K562 (cell line): ENCODE results near the gene SPON1. TPM values are rescaled to one million over a fixed set of nuclear protein-coding genes. Genes with fewer than 3 reads are reported as not detected.

ENCODE experiments used
- ATAC-seq: fragments of 200-7000 bp; cut with Tn5 transposase; 3 replicates; pipeline ENCODE4 v1.9.1; 2020; ENCODE audit warnings: moderate library complexity
- BruUV-seq: library from RNA; stranded (reverse); fragments of 400-500 nt; replicated peaks from 2 replicates; lab custom pipeline; 2021; lab: Mats Ljungman, UMichigan
- CTCF ChIA-PET: fragments of 300-600 bp; formaldehyde crosslinking; extraction: SDS; loops from one replicate; lab custom pipeline; 2021; ENCODE audit warnings: low intra/inter-chr PET ratio; lab: Yijun Ruan, JAX
- POLR2A ChIA-PET: fragments of 300-600, 350-650 bp; sonication (Branson Sonifier 250); formaldehyde crosslinking; extraction: SDS; loops from one replicate; lab custom pipeline; 2021; ENCODE audit warnings: antibody characterized with exemption, inconsistent platforms; lab: Yijun Ruan, JAX
- DNase-seq, 4 experiments: peaks; one replicate each; pipeline versions ENCODE4 v3.0.0 to v3.0.0-alpha.2; 2011 to 2018; ENCODE audit warnings: low spot score in 3 of 4, mixed read lengths in 3 of 4; ENCODE audit errors: extremely low read depth in 1 of 4
- FAIRE-seq: peaks from 2 replicates; lab custom pipeline; 2011; peaks lifted over from hg19 to GRCh38; lab: Jason Lieb, UNC
- H2AFZ ChIP-seq: 2 replicates; pipeline ENCODE4 v1.6.0; 2011; ENCODE audit warnings: low read depth, low read length, control low read depth, inconsistent platforms
- H3K27ac ChIP-seq: fragments of 200-600 bp; 3 replicates; pipeline ENCODE4 v1.8.0; 2011; ENCODE audit warnings: low read depth, mild to moderate bottlenecking, control low read depth, inconsistent platforms, low read length, moderate library complexity, mixed read lengths; ENCODE audit errors: extremely low read depth
- H3K27me3 ChIP-seq, 2 experiments: fragments of 300-600 bp in 1 of 2; 2 replicates in 1 of 2; 3 replicates in 1 of 2; pipeline versions ENCODE4 v1.6.0 to v1.8.0; 2011; ENCODE audit warnings: inconsistent platforms in 2 of 2, low read length in 2 of 2, mild to moderate bottlenecking in 1 of 2, mixed read lengths in 1 of 2, moderate library complexity in 1 of 2; ENCODE audit not compliant: control insufficient read depth in 2 of 2, insufficient read depth in 2 of 2
- H3K36me3 ChIP-seq: fragments of 300-600 bp; 3 replicates; pipeline ENCODE4 v1.8.0; 2011; ENCODE audit warnings: mild to moderate bottlenecking, low read length, inconsistent platforms; ENCODE audit not compliant: control insufficient read depth, insufficient read depth
- H3K4me1 ChIP-seq, 2 experiments: fragments of 200-600 bp in 1 of 2; replicated peaks in 1 of 2; 2 replicates in 1 of 2; 3 replicates in 1 of 2; pipeline versions ENCODE4 v1.5.1 to v1.8.0; 2011; ENCODE audit warnings: inconsistent platforms in 2 of 2, low read length in 2 of 2, mild to moderate bottlenecking in 1 of 2, mixed read lengths in 1 of 2, moderate library complexity in 1 of 2; ENCODE audit not compliant: control insufficient read depth in 2 of 2, insufficient read depth in 2 of 2
- H3K4me2 ChIP-seq: 2 replicates; pipeline ENCODE4 v1.6.1; 2011; ENCODE audit warnings: low read length, control low read depth, inconsistent platforms, mixed read lengths; ENCODE audit not compliant: insufficient read depth
- H3K4me3 ChIP-seq: fragments of 200-600 bp; sonication (generic), shearing (Covaris generic); 2 replicates; pipeline ENCODE4 v1.5.1; 2016; ENCODE audit warnings: control low read depth, inconsistent platforms
- H3K79me2 ChIP-seq: fragments of 200-600 bp; 3 replicates; pipeline ENCODE4 v1.8.0; 2011; ENCODE audit warnings: low read length, inconsistent platforms; ENCODE audit not compliant: control insufficient read depth, insufficient read depth
- H3K9ac ChIP-seq, 2 experiments: 2 replicates each; pipeline versions ENCODE4 v1.6.0 to v1.6.1; 2011; ENCODE audit warnings: low read depth in 2 of 2, low read length in 2 of 2, control low read depth in 1 of 2, inconsistent platforms in 1 of 2, mild to moderate bottlenecking in 1 of 2, mixed read lengths in 1 of 2; ENCODE audit not compliant: insufficient read depth in 1 of 2
- H3K9me1 ChIP-seq: one replicate; pipeline ENCODE4 v1.6.0; 2011; ENCODE audit warnings: inconsistent platforms, mild to moderate bottlenecking, low read length, moderate library complexity; ENCODE audit not compliant: control insufficient read depth, insufficient read depth
- H3K9me3 ChIP-seq: replicated peaks from 2 replicates; pipeline ENCODE4 v1.5.1; 2011; ENCODE audit warnings: low read depth, low read length, inconsistent platforms; ENCODE audit not compliant: control insufficient read depth, insufficient read depth
- H4K20me1 ChIP-seq: replicated peaks from 2 replicates; pipeline ENCODE4 v1.6.1; 2011; ENCODE audit warnings: low read length, inconsistent platforms, mixed read lengths; ENCODE audit not compliant: control insufficient read depth, insufficient read depth
- CHD1 ChIP-seq: fragments of 200-600 bp; sonication (generic); IDR thresholded peaks from one replicate; pipeline ENCODE4 v1.6.1; 2012; ENCODE audit warnings: mild to moderate bottlenecking, moderate library complexity, low read length, inconsistent platforms
- CHD4 ChIP-seq: fragments of 200-600 bp; sonication (generic); IDR thresholded peaks from 3 replicates; pipeline ENCODE4 v1.6.1; 2012; ENCODE audit warnings: low read depth, mild to moderate bottlenecking, mixed read lengths, low read length, inconsistent platforms; ENCODE audit not compliant: insufficient read depth, insufficient replicate concordance, poor library complexity, severe bottlenecking
- CREM ChIP-seq: IDR thresholded peaks from 2 replicates; pipeline ENCODE4 v1.6.1; 2014; ENCODE audit warnings: antibody characterized with exemption, low read depth
- ELF1 ChIP-seq: fragments of 200-800 bp; sonication (Bioruptor generic); IDR thresholded peaks from 2 replicates; pipeline ENCODE4 v1.6.1; 2016; ENCODE audit warnings: missing genetic modification characterization, missing compliant biosample characterization
- FOXK1 ChIP-seq: sonication (generic); formaldehyde crosslinking; IDR thresholded peaks from 2 replicates; pipeline ENCODE4 v1.8.0; 2022; ENCODE audit warnings: missing genetic modification reagents, mild to moderate bottlenecking, borderline replicate concordance
- HNRNPK ChIP-seq: fragments of 200-400 bp; formaldehyde crosslinking; IDR thresholded peaks from one replicate; pipeline ENCODE4 v1.6.1; 2018; ENCODE audit warnings: mild to moderate bottlenecking, low read depth, low read length; ENCODE audit not compliant: poor library complexity, severe bottlenecking
- NKRF ChIP-seq: fragments of 450-650 bp; IDR thresholded peaks from 2 replicates; pipeline ENCODE4 v1.6.1; 2016; ENCODE audit warnings: borderline replicate concordance
- PTRF ChIP-seq: fragments of 450-650 bp; IDR thresholded peaks from 2 replicates; pipeline ENCODE4 v1.6.1; 2016; ENCODE audit warnings: mild to moderate bottlenecking, missing genetic modification characterization, missing compliant biosample characterization
- PYGO2 ChIP-seq: fragments of 450-650 bp; IDR thresholded peaks from 2 replicates; pipeline ENCODE4 v1.6.1; 2016; ENCODE audit warnings: mild to moderate bottlenecking, missing genetic modification characterization, moderate library complexity, missing compliant biosample characterization
- RUNX1 ChIP-seq: sonication (generic); IDR thresholded peaks from 2 replicates; pipeline ENCODE4 v1.6.1; 2016; ENCODE audit warnings: antibody characterized with exemption, low read depth
- SMC3 ChIP-seq: conservative IDR thresholded peaks from 2 replicates; pipeline ENCODE4 v1.6.1; 2011; ENCODE audit warnings: low read depth, low read length, improper control_type of control experiment; ENCODE audit not compliant: insufficient read depth
- TEAD4 ChIP-seq, 2 experiments: sonication (generic) in 1 of 2; formaldehyde crosslinking in 1 of 2; IDR thresholded peaks; 2 replicates each; pipeline versions ENCODE4 v1.6.1 to v1.8.0; 2012 to 2022; ENCODE audit warnings: borderline replicate concordance in 1 of 2, inconsistent platforms in 1 of 2, low read length in 1 of 2, mild to moderate bottlenecking in 1 of 2, missing genetic modification reagents in 1 of 2
- THRB ChIP-seq: fragments of 450-650 bp; formaldehyde crosslinking; conservative IDR thresholded peaks from 2 replicates; pipeline ENCODE4 v1.4.0; 2022; ENCODE audit warnings: mild to moderate bottlenecking, missing genetic modification characterization
- ZNF217 ChIP-seq: sonication (generic); formaldehyde crosslinking; IDR thresholded peaks from 2 replicates; pipeline ENCODE4 v1.8.0; 2022; ENCODE audit warnings: mild to moderate bottlenecking, missing genetic modification reagents
- WGBS: fragments of 100-300 bp; shearing (Covaris generic); methylation state at CpG from one replicate; pipeline ENCODE4 v1.1.6; 2016; ENCODE audit warnings: low coverage, mixed read lengths; ENCODE audit not compliant: insufficient coverage; ENCODE audit errors: missing lambda C conversion rate; 5-methylcytosine and 5-hydroxymethylcytosine counted together
- in situ Hi-C: fragments of 300-500 bp; cut with MboI; formaldehyde crosslinking; loops from 4 replicates; pipeline ENCODE4 v1.15.0; 2018; ENCODE audit warnings: inconsistent platforms, mixed read lengths
- intact Hi-C: fragments of 100-400 bp; cut with micrococcal nuclease; formaldehyde crosslinking; loops from 2 replicates; pipeline ENCODE4 v1.14.2; 2022
- polyA plus RNA-seq, 8 experiments: library from polyadenylated mRNA; depleted of rRNA in 4 of 8; stranded (reverse) in 5 of 8; unstranded in 3 of 8; fragments of >200 nt; fragmentation: Nextera tagmentation in 2 of 8; fragmentation: Illumina TruSeq in 1 of 8; extraction: Ambion mirVana in 2 of 8; extraction: Trizol in 1 of 8; gene quantifications; 2 replicates each; pipeline versions ENCODE4 v1.2.1 to v1.2.3, GENCODE V29; 2011 to 2014; ENCODE audit warnings: inconsistent platforms in 1 of 8, missing spikeins in 1 of 8
- total RNA-seq, 7 experiments: library from RNA; depleted of rRNA in 6 of 7; stranded (reverse); fragments of >200 nt in 6 of 7; fragmentation: Illumina TruSeq in 2 of 7; extraction: Trizol in 2 of 7; gene quantifications; 2 replicates each; pipeline versions ENCODE4 v1.2.1 to v1.2.3, GENCODE V29; 2011 to 2021; ENCODE audit warnings: low replicate concordance in 1 of 7
- TF ChIP-seq, protein P1 (sequence below): fragments of 450-650 bp; formaldehyde crosslinking; IDR thresholded peaks from 2 replicates; pipeline ENCODE4 v1.4.0; 2020; ENCODE audit warnings: mild to moderate bottlenecking, moderate library complexity

The SPON1 gene
- total and polyA plus RNA-seq, 9 of the 15 experiments (the other 6 are each of a cell fraction or from before 2014, with no cell fraction given): 0.04 to 0.06 TPM; not detected in 7

DNA sequence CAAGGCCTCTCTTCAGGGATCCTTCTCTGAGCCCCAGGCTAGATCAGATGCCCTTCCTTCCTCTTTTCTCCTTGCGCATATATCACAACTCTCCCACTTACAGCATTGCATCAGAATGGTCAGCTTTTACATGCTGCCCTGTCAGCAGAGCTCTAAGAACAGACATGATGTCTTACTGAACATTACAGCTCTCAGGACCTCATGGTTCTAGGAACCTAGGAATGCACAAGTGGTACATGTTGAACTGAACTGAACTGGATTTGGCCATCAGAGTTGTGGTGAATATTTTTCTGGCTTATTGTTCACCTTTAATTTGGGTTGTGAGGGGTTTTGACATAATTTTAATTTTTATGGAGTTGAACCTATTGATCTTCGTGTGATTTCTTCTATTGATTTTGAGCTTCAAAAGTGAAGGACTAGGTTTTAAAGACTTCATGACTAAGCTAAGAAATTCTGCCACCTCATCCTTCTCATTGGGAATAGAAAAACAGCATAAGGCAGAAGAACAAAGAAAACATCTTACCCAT is 37.7 kb upstream of the SPON1 start:
- DNase-seq (peak in 1 of 4 experiments; percentile 38), ATAC-seq (peak; percentile 82), FAIRE-seq (no peak)
- WGBS: 0% methylated on average over 2 of the region's 2 CpGs
- ChIA-PET POLR2A (interaction anchor here (0.6 kb wide), 1 partner anchor 11 kb away, joined by 3 read pairs; no protein-coding TSS in a partner anchor), CTCF (no interaction called here)
- H3K36me3 ChIP-seq: no peaks in the 10 kb centered on the region
- no TSS peak for BruUV-seq
- H3K79me2 ChIP-seq: no peaks in the 10 kb centered on the region
- H3K9ac ChIP-seq: no peak overlapping the region
- peaks cover 0 to 21% of the 10 kb centered on the region in 2 experiments; a peak in 3 of 5 replicates for H3K4me1 ChIP-seq
- no peaks in the 10 kb centered on the region for H3K27me3 ChIP-seq
- intact Hi-C loops: loop anchor here (5.0 kb wide), 1 partner anchor 53 kb away; no protein-coding TSS in a partner anchor
- H2AFZ ChIP-seq: peak overlapping the region; percentile 34
- in situ Hi-C loops: no loop called here
- H3K4me2 ChIP-seq: no peak overlapping the region
- H4K20me1 ChIP-seq: no peaks in the 10 kb centered on the region
- H3K4me3 ChIP-seq: no peak overlapping the region
- no peaks in the 10 kb centered on the region for H3K9me3 ChIP-seq
- no peak overlapping the region for H3K27ac ChIP-seq
- no peaks in the 10 kb centered on the region for H3K9me1 ChIP-seq
- TF ChIP-seq, protein P1, sequence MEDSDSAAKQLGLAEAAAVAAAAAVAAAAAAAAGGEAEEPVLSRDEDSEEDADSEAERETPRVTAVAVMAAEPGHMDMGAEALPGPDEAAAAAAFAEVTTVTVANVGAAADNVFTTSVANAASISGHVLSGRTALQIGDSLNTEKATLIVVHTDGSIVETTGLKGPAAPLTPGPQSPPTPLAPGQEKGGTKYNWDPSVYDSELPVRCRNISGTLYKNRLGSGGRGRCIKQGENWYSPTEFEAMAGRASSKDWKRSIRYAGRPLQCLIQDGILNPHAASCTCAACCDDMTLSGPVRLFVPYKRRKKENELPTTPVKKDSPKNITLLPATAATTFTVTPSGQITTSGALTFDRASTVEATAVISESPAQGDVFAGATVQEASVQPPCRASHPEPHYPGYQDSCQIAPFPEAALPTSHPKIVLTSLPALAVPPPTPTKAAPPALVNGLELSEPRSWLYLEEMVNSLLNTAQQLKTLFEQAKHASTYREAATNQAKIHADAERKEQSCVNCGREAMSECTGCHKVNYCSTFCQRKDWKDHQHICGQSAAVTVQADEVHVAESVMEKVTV (CRISPR knock-in tag): no peak
- no peak for TF ChIP-seq RUNX1
- no peak for TF ChIP-seq ZNF217 (CRISPR knock-in tag)
- no peak for TF ChIP-seq THRB (CRISPR knock-in tag)
- TF ChIP-seq CREM: peak; percentile 47
- TF ChIP-seq ELF1 (tag): no peak
- peak; percentile 35; the same call in 1 of the 2 replicates for TF ChIP-seq TEAD4 (IDR thresholded peaks at IDR 0.05; ENCODE audit: low read length)
- TF ChIP-seq TEAD4 (CRISPR knock-in tag; IDR thresholded peaks at IDR 0.05; ENCODE audit: borderline replicate concordance): no peak
- TF ChIP-seq PTRF (tag): no peak
- no peak for TF ChIP-seq CHD1
- TF ChIP-seq CHD4: no peak
- no peak for TF ChIP-seq PYGO2 (tag)
- no peak for TF ChIP-seq HNRNPK
- no peak for TF ChIP-seq FOXK1 (CRISPR knock-in tag)
- no peak for TF ChIP-seq NKRF
- TF ChIP-seq SMC3: no peak
